Calu3 (cell line): Measurements from ENCODE around the gene NUP188. TPM values are rescaled to one million over a fixed set of nuclear protein-coding genes. Genes with fewer than 3 reads are reported as not detected.

ENCODE experiments used
- BruUV-seq: library from RNA; stranded (reverse); fragments of 400-500 nt; replicated peaks from 2 replicates; lab custom pipeline; 2021; lab: Mats Ljungman, UMichigan
- CTCF ChIA-PET: fragments of 300-600 bp; sonication (Branson Sonifier 250); formaldehyde crosslinking; loops from one replicate; lab custom pipeline; 2022; ENCODE audit warnings: antibody characterized with exemption; lab: Charles Lee
- DNase-seq: peaks from one replicate; pipeline ENCODE4 v3.0.0; 2022
- H3K27ac Mint-ChIP-seq: one replicate; pipeline ENCODE4 v1.8.0; 2022; ENCODE audit warnings: mixed read lengths; ENCODE audit not compliant: unreplicated experiment
- H3K27me3 Mint-ChIP-seq: one replicate; pipeline ENCODE4 v1.8.0; 2022; ENCODE audit warnings: mixed read lengths; ENCODE audit not compliant: unreplicated experiment
- H3K36me3 Mint-ChIP-seq: one replicate; pipeline ENCODE4 v1.8.0; 2022; ENCODE audit warnings: mild to moderate bottlenecking, moderate library complexity, mixed read lengths; ENCODE audit not compliant: insufficient read depth, unreplicated experiment
- H3K4me1 Mint-ChIP-seq: one replicate; pipeline ENCODE4 v1.8.0; 2022; ENCODE audit warnings: mild to moderate bottlenecking, low read depth, mixed read lengths; ENCODE audit not compliant: unreplicated experiment
- H3K4me3 Mint-ChIP-seq: one replicate; pipeline ENCODE4 v1.8.0; 2022; ENCODE audit warnings: mild to moderate bottlenecking, low read depth, moderate library complexity, mixed read lengths; ENCODE audit not compliant: unreplicated experiment
- H3K9me3 Mint-ChIP-seq: one replicate; pipeline ENCODE4 v1.8.0; 2022; ENCODE audit warnings: low read depth, mixed read lengths; ENCODE audit not compliant: unreplicated experiment
- CTCF ChIP-seq: fragments of 200-600 bp; IDR thresholded peaks from one replicate; pipeline ENCODE4 v1.8.0; 2022; ENCODE audit warnings: antibody characterized with exemption; ENCODE audit not compliant: unreplicated experiment
- intact Hi-C: fragments of 100-400 bp; cut with micrococcal nuclease; formaldehyde crosslinking; loops from one replicate; pipeline ENCODE4 v1.10.0; 2022; ENCODE audit not compliant: unreplicated experiment
- total RNA-seq: library from RNA; stranded (reverse); gene quantifications from 2 replicates; pipeline ENCODE4 v1.2.3, GENCODE V29; 2022

The NUP188 gene
- total RNA-seq, 1 experiment from 2014 or later, result 34.3 TPM

- CTCF ChIA-PET, result interaction anchor here (1.3 kb wide), 1 partner anchor 20 kb away, joined by 4 read pairs; the partner anchor contains the start of gene SH3GLB2
- no peak for DNase-seq
- Mint-ChIP-seq H3K27me3 (no peaks in the 10 kb centered on the region), H3K27ac (no peak overlapping the region), H3K4me3 (no peak overlapping the region), H3K9me3 (no peaks in the 10 kb centered on the region), H3K4me1 (no peaks in the 10 kb centered on the region), H3K36me3 (peaks cover 53% of the 10 kb centered on the region)
- intact Hi-C loops, result no loop called here
- TF ChIP-seq CTCF, result no peak
- BruUV-seq, result TSS peak; percentile 30
These were observed 60.4 kb downstream of the NUP188 start for GRCh38 chr9:129007766-129008468.

DNA sequence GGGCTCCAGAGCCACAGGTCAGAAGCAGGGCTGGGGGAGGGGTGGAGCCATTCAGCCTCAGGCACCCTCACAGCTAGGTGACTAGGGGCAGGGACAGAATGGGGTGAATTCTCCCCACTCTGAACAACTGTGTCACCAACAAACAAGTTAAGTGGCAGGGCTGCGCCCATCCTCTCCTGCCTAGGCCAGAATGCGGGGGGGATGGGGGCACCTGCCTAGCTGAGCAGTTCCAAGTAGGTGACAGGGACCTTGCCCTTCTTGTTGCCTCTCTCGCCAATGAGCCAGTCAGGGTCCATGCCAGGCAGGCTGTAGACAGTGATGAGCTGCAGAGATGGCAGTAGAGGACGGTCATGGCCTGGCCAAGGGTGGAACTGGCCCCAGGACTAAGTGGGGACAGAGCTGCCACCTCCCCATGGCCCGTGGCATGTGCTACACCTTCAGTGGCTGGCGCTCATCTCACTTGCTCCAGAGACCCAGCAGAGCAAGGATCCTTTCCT, 61.0 kb downstream of the NUP188 start:
- H3K36me3 Mint-ChIP-seq, result peaks cover 49% of the 10 kb centered on the region
- intact Hi-C loops, result no loop called here
- no peaks in the 10 kb centered on the region for H3K4me1 Mint-ChIP-seq
- DNase-seq, result no peak
- H3K27me3 Mint-ChIP-seq, result no peaks in the 10 kb centered on the region
- H3K27ac Mint-ChIP-seq, result no peak overlapping the region
- H3K4me3 Mint-ChIP-seq, result no peak overlapping the region
- BruUV-seq, result no TSS peak
- CTCF ChIA-PET, result no interaction called here
- no peaks in the 10 kb centered on the region for H3K9me3 Mint-ChIP-seq
- no peak for TF ChIP-seq CTCF

GRCh38 chr9:129008986-129009583, 61.6 kb downstream of the NUP188 start:
- DNase-seq, result no peak
- CTCF ChIA-PET, result no interaction called here
- Mint-ChIP-seq H3K4me3 (no peak overlapping the region), H3K36me3 (peaks cover 45% of the 10 kb centered on the region), H3K27ac (no peak overlapping the region), H3K9me3 (no peaks in the 10 kb centered on the region), H3K4me1 (no peaks in the 10 kb centered on the region), H3K27me3 (no peaks in the 10 kb centered on the region)
- intact Hi-C loops, result no loop called here
- no peak for TF ChIP-seq CTCF
- no TSS peak for BruUV-seq

- no peak for DNase-seq
- H3K27ac Mint-ChIP-seq, result no peak overlapping the region
- no peak overlapping the region for H3K4me3 Mint-ChIP-seq
- TF ChIP-seq CTCF, result no peak
- BruUV-seq, result no TSS peak
- peaks cover 43% of the 10 kb centered on the region for H3K36me3 Mint-ChIP-seq
- H3K4me1 Mint-ChIP-seq, result no peaks in the 10 kb centered on the region
- no peaks in the 10 kb centered on the region for H3K9me3 Mint-ChIP-seq
- CTCF ChIA-PET, result no interaction called here
- intact Hi-C loops, result no loop called here
- no peaks in the 10 kb centered on the region for H3K27me3 Mint-ChIP-seq
These were observed 62.2 kb downstream of the NUP188 start for GRCh38 chr9:129009584-129010141.
